SH-SY5Y (cell line): ENCODE measurements around the gene WSB1.

ENCODE experiments used
- GATA2 ChIP-seq: IDR thresholded peaks from 2 replicates; pipeline ENCODE4 v1.6.1; 2011; ENCODE audit warnings: mild to moderate bottlenecking, low read depth, low read length
- GATA3 ChIP-seq: IDR thresholded peaks from 2 replicates; pipeline ENCODE4 v1.6.1; 2011; ENCODE audit warnings: low read depth, mild to moderate bottlenecking, low read length, moderate library complexity

GRCh38 chr17:27280527-27280926, 13.4 kb upstream of the WSB1 start:
- TF ChIP-seq GATA3 (no peak), GATA2 (no peak)
